DND-41 (cell line): ENCODE measurements around the gene TCF12.

ENCODE experiments used
- ATAC-seq: fragments of 200-7000 bp; cut with Tn5 transposase; 3 replicates; pipeline ENCODE4 v1.9.1; 2021; ENCODE audit warnings: low read depth; ENCODE audit not compliant: insufficient read depth
- DNase-seq: peaks from one replicate; pipeline ENCODE4 v3.0.0-alpha.2; 2020
- H2AFZ ChIP-seq: 2 replicates; pipeline ENCODE4 v1.6.0; 2012; ENCODE audit warnings: low read depth, low read length
- H3K27ac ChIP-seq: 2 replicates; pipeline ENCODE4 v1.5.1; 2012; ENCODE audit warnings: low read length, inconsistent platforms
- H3K27me3 ChIP-seq: fragments of 200-600 bp; sonication (generic); 2 replicates; pipeline ENCODE4 v1.6.0; 2012; ENCODE audit warnings: low read length, mild to moderate bottlenecking, inconsistent platforms; ENCODE audit not compliant: insufficient read depth, poor library complexity
- H3K36me3 ChIP-seq: 2 replicates; pipeline ENCODE4 v1.5.1; 2012; ENCODE audit warnings: low read length, inconsistent platforms; ENCODE audit not compliant: insufficient read depth
- H3K4me1 ChIP-seq: 2 replicates; pipeline ENCODE4 v1.5.1; 2012; ENCODE audit warnings: mild to moderate bottlenecking, low read length; ENCODE audit not compliant: insufficient read depth
- H3K4me2 ChIP-seq: 2 replicates; pipeline ENCODE4 v1.6.0; 2012; ENCODE audit warnings: mild to moderate bottlenecking, moderate library complexity, low read length, inconsistent platforms; ENCODE audit not compliant: insufficient read depth
- H3K4me3 ChIP-seq, 2 experiments: fragments of 200-600 bp in 1 of 2; shearing (Covaris generic) in 1 of 2; 2 replicates each; pipeline ENCODE4 v1.5.1; 2012 to 2016; ENCODE audit warnings: inconsistent platforms in 2 of 2, low read length in 2 of 2, mild to moderate bottlenecking in 2 of 2, low read depth in 1 of 2, moderate library complexity in 1 of 2
- H3K79me2 ChIP-seq: 2 replicates; pipeline ENCODE4 v1.6.0; 2012; ENCODE audit warnings: low read length, inconsistent platforms; ENCODE audit not compliant: insufficient read depth
- H3K9ac ChIP-seq: 2 replicates; pipeline ENCODE4 v1.6.0; 2012; ENCODE audit warnings: low read depth, mild to moderate bottlenecking, inconsistent platforms, low read length, moderate library complexity
- H3K9me3 ChIP-seq: 2 replicates; pipeline ENCODE4 v1.5.1; 2012; ENCODE audit warnings: low read length, moderate library complexity, mild to moderate bottlenecking, inconsistent platforms; ENCODE audit not compliant: insufficient read depth, severe bottlenecking
- H4K20me1 ChIP-seq: 2 replicates; pipeline ENCODE4 v1.6.0; 2012; ENCODE audit warnings: low read length; ENCODE audit not compliant: insufficient read depth
- EZH2 ChIP-seq: IDR thresholded peaks from 3 replicates; pipeline ENCODE4 v1.6.1; 2012; ENCODE audit warnings: borderline replicate concordance, low read depth, mild to moderate bottlenecking, moderate library complexity, low read length, inconsistent platforms; ENCODE audit not compliant: severe bottlenecking
- TF ChIP-seq, protein P1 (sequence below): IDR thresholded peaks from 2 replicates; pipeline ENCODE4 v1.5.1; 2012; ENCODE audit warnings: borderline replicate concordance, low read length, moderate library complexity, mild to moderate bottlenecking; ENCODE audit not compliant: poor library complexity, severe bottlenecking; ENCODE audit errors: extremely low read depth

Gene TCF12

DNA sequence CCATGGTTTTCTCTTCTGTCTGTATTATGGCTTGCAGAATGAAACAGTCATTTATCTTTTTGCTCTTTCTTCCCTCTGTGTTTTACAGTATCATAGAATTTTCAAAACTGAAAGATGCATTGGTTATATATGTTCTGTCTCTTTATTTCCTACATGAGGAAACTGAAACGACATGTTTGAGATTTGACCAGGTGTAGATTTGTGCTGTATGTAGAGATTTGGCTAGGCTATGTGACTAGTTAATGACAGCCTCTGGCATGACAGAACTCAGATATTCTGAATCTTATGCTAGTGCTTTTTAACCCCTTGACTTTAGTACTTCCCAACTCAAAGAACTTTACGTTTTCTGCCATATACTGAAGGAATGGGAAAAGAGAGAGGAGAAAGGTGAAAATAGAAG lies 151.0 kb downstream of the TCF12 start:
- DNase-seq: no peak
- H2AFZ ChIP-seq: no peak overlapping the region
- H3K4me3 ChIP-seq: no peak overlapping the region
- no peak overlapping the region for H3K4me2 ChIP-seq
- no peaks in the 10 kb centered on the region for H3K36me3 ChIP-seq
- H3K27me3 ChIP-seq: no peaks in the 10 kb centered on the region
- H3K79me2 ChIP-seq: peaks cover 83% of the 10 kb centered on the region
- no peak overlapping the region for H3K27ac ChIP-seq
- no peak for ATAC-seq
- TF ChIP-seq EZH2: no peak
- TF ChIP-seq, protein P1, sequence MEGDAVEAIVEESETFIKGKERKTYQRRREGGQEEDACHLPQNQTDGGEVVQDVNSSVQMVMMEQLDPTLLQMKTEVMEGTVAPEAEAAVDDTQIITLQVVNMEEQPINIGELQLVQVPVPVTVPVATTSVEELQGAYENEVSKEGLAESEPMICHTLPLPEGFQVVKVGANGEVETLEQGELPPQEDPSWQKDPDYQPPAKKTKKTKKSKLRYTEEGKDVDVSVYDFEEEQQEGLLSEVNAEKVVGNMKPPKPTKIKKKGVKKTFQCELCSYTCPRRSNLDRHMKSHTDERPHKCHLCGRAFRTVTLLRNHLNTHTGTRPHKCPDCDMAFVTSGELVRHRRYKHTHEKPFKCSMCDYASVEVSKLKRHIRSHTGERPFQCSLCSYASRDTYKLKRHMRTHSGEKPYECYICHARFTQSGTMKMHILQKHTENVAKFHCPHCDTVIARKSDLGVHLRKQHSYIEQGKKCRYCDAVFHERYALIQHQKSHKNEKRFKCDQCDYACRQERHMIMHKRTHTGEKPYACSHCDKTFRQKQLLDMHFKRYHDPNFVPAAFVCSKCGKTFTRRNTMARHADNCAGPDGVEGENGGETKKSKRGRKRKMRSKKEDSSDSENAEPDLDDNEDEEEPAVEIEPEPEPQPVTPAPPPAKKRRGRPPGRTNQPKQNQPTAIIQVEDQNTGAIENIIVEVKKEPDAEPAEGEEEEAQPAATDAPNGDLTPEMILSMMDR: no peak
- no peaks in the 10 kb centered on the region for H3K4me1 ChIP-seq
- H3K9ac ChIP-seq: no peak overlapping the region
- H3K9me3 ChIP-seq: no peaks in the 10 kb centered on the region
- H4K20me1 ChIP-seq: peaks cover 11% of the 10 kb centered on the region; the same call in 1 of the 2 replicates

DNA sequence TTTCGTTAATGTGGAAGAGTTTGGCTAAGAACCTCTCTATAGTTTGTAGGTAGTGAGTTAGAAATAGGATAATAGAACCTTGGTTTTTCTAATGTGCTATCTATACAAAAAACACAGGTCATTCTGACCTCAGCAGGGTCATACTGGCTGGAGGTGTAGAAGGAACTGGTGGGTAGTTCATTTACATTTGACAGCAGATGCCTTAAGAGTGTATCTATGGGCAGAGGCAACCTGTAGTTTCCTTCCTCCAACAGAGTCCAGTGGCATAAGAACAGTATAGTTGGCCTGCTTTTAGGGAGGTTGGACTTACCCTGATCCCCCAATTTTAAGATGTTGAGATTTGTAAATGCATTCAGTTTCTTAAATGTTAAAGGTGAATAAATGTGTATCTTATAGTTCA lies 152.2 kb downstream of the TCF12 start:
- Histone ChIP-seq H3K27me3 (no peaks in the 10 kb centered on the region), H3K9me3 (no peaks in the 10 kb centered on the region), H3K27ac (no peak overlapping the region), H4K20me1 (peaks cover 11% of the 10 kb centered on the region; the same call in 1 of the 2 replicates), H3K4me2 (no peak overlapping the region), H3K4me1 (no peaks in the 10 kb centered on the region), H2AFZ (no peak overlapping the region), H3K36me3 (no peaks in the 10 kb centered on the region), H3K79me2 (peaks cover 85% of the 10 kb centered on the region), H3K9ac (no peak overlapping the region), H3K4me3 (no peak overlapping the region)
- ATAC-seq (no peak), DNase-seq (no peak)
- TF ChIP-seq EZH2: no peak
- TF ChIP-seq, protein P1: no peak

DNA sequence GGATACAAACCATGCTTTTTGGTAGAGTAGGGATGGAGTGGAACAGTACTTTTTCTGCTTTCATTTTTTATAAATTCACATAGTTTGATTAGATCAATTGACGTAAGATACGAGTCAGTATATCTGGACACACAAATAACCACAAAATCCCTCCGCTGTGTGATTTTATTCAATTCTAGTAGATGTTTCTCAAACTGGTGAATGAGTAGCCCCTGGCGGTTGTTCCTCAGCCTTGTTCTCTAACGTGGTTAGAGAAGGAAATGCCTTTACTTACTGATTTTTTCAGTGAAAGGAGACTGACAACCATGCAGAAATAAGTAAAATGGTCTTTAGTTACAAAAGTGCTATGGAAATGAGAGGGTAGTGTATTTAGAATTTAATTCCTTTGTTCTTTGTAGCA lies 161.0 kb downstream of the TCF12 start:
- Histone ChIP-seq H3K4me3 (no peak overlapping the region), H3K9me3 (no peaks in the 10 kb centered on the region), H3K4me1 (peaks cover 7% of the 10 kb centered on the region), H3K79me2 (peaks cover 92% of the 10 kb centered on the region), H4K20me1 (peaks cover 17% of the 10 kb centered on the region; the same call in 1 of the 2 replicates), H3K27me3 (no peaks in the 10 kb centered on the region), H2AFZ (no peak overlapping the region), H3K4me2 (no peak overlapping the region), H3K36me3 (no peaks in the 10 kb centered on the region), H3K9ac (no peak overlapping the region), H3K27ac (no peak overlapping the region)
- DNase-seq (peak; percentile 10), ATAC-seq (peak; percentile 64)
- TF ChIP-seq, protein P1: no peak
- TF ChIP-seq EZH2: no peak
